Heart right ventricle (tissue), 16 donors: Measurements from ENCODE around the gene KIF3C. TPM values are rescaled to one million over a fixed set of nuclear protein-coding genes. Genes with fewer than 3 reads are reported as not detected.
"Not testable (repeated sequence)": the region's sequence is repeated elsewhere in the genome, so short reads cannot be mapped to it uniquely, and the experiment has no call there.

Source experiments
- ATAC-seq, 8 donors: fragments of 200-7000 bp; cut with Tn5 transposase; one replicate each; pipeline ENCODE4 v1.9.1; 2020; ENCODE audit warnings: mild to moderate bottlenecking in 8 of 8, moderate library complexity in 8 of 8, moderate number of reproducible peaks in 1 of 8
- DNase-seq, 2 donors: peaks; one replicate each; pipeline ENCODE4 v3.0.0-alpha.2; 2020
- H3K27ac ChIP-seq, 10 donors: fragments of 200-600 bp; sonication (generic) in 2 of 10; one replicate each; pipeline versions ENCODE4 v1.5.0 to v1.8.0; 2020 to 2022; ENCODE audit warnings: mild to moderate bottlenecking in 3 of 10
- H3K27me3 ChIP-seq, 7 donors: fragments of 200-600 bp; one replicate each; pipeline ENCODE4 v1.8.0; 2021 to 2022; ENCODE audit warnings: mild to moderate bottlenecking in 2 of 7
- H3K36me3 ChIP-seq, 9 donors: fragments of 200-600 bp; sonication (generic) in 1 of 9; one replicate each; pipeline versions ENCODE4 v1.5.0 to v1.8.0; 2020 to 2022; ENCODE audit warnings: mild to moderate bottlenecking in 2 of 9
- H3K4me1 ChIP-seq, 9 donors: fragments of 200-600 bp; sonication (generic) in 1 of 9; one replicate each; pipeline versions ENCODE4 v1.5.0 to v1.8.0; 2020 to 2022; ENCODE audit warnings: mild to moderate bottlenecking in 4 of 9
- H3K4me3 ChIP-seq, 10 donors: fragments of 200-600 bp; sonication (generic) in 2 of 10; one replicate each; pipeline versions ENCODE4 v1.5.0 to v1.8.0; 2020 to 2022; ENCODE audit warnings: mild to moderate bottlenecking in 7 of 10, moderate library complexity in 2 of 10
- H3K9me3 ChIP-seq, 11 donors: fragments of 200-600 bp in 10 of 11; sonication (generic) in 2 of 11; one replicate each; pipeline versions ENCODE4 v1.5.0 to v1.8.0; 2013 to 2022; ENCODE audit warnings: mild to moderate bottlenecking in 2 of 11, control low read depth in 1 of 11, moderate library complexity in 1 of 11
- CTCF ChIP-seq, 9 donors: fragments of 200-600 bp; sonication (generic) in 2 of 9; IDR thresholded peaks; one replicate each; pipeline versions ENCODE4 v1.5.0 to v1.8.0; 2021 to 2022; ENCODE audit warnings: antibody characterized with exemption in 9 of 9, mild to moderate bottlenecking in 5 of 9, moderate library complexity in 1 of 9
- WGBS, 2 donors: extraction: QIAGEN DNeasy Blood & Tissue Kit; methylation state at CpG; one replicate each; pipeline ENCODE4 v1.1.7; 2013; ENCODE audit warnings: inconsistent platforms in 1 of 2; 5-methylcytosine and 5-hydroxymethylcytosine counted together
- intact Hi-C, 10 donors: fragments of 100-400 bp; cut with DNase I; formaldehyde crosslinking; loops; one replicate each; pipeline versions ENCODE4 v1.11.1 to v1.14.2; 2022
- polyA plus RNA-seq, 2 donors: library from polyadenylated mRNA; stranded (reverse); fragments of 200-250 nt; gene quantifications; one replicate each; pipeline ENCODE4 v1.2.3, GENCODE V29; 2013
- total RNA-seq, 10 donors: library from RNA; stranded (reverse); fragmentation: NEBNext Ultra II Directional in 3 of 10; extraction: Animal tissue kit (Norgen Biotek cat#: 25700) in 3 of 10; gene quantifications; one replicate each; pipeline versions ENCODE4 v1.2.1 to v1.2.4, GENCODE V29; 2021 to 2023
- donor health status: Arrhythmogenic right ventricular cardiomyopathy.
- donor health status: ischemic (EF 13 %, LVEDD 7.1; RV severe dilation, severe dysfunction).
- donor health status: healthy with polysubstance abuse.
- donor health status: DM: no; HTN: yes; CAD: no.
- donor health status: DM: no; HTN: no; CAD: no.
- donor health status: ischemic (EF 25% LVEDD 6.9; RV normal size, moderate dysfunction).
- donor health status: ischemic (EF 25% LVEDD 5.7; RV mildly dilated, moderate dysfunction).
- donor health status: healthy.
- donor health status: DM: yes; HTN: yes; CAD: no.
- donor health status: Ischemic cardiomyopathy.
- donor health status: ischemic (EF 35%, LVEDD 5.7; RV mildly dilated, moderate dysfunction).
- donor health status: nonischemic (EF 11% LVEDD 7.7; RV severe dilation, severe dysfunction).
- donor health status: DM: yes; HTN: yes; CAD: no.
- donor health status: PGD.
- donor health status: ischemic (EF 29% LVEDD 5.4; RV normal size, mild dysfunction).
- donor health status: nonischemic (EF 23%, LVEDD 6.1; RV moderate dilation, normal function).

KIF3C gene
- total and polyA plus RNA-seq, 12 donors: 1.1 to 4.2 (median 2.4) TPM

- ATAC-seq: no peak
- no peaks in the 10 kb centered on the region for H3K27me3 ChIP-seq
- TF ChIP-seq CTCF (IDR thresholded peaks at IDR 0.05): no peak
- no peaks in the 10 kb centered on the region for H3K36me3 ChIP-seq
- no peaks in the 10 kb centered on the region for H3K9me3 ChIP-seq
- intact Hi-C loops: no loop called here
- WGBS, 2 donors: 66 to 70% methylated on average over 11 of the region's 11 CpGs
- no peak overlapping the region for H3K27ac ChIP-seq
- no peak overlapping the region for H3K4me3 ChIP-seq
- no peak for DNase-seq
- H3K4me1 ChIP-seq: no peaks in the 10 kb centered on the region
Observed at GRCh38 chr2:25899404-25899970, 82.8 kb downstream of the KIF3C start.

GRCh38 chr2:25897506-25897905 is 84.8 kb downstream of the KIF3C start:
- Histone ChIP-seq H3K4me3 (no peak overlapping the region), H3K36me3 (no peaks in the 10 kb centered on the region), H3K27ac (no peak overlapping the region), H3K27me3 (no peaks in the 10 kb centered on the region), H3K9me3 (no peaks in the 10 kb centered on the region), H3K4me1 (no peaks in the 10 kb centered on the region)
- intact Hi-C loops: no loop called here
- DNase-seq (no peak), ATAC-seq (no peak)
- 66 to 78% methylated on average over 4 of the region's 4 CpGs for WGBS, 2 donors
- no peak for TF ChIP-seq CTCF (IDR thresholded peaks at IDR 0.05)

DNA sequence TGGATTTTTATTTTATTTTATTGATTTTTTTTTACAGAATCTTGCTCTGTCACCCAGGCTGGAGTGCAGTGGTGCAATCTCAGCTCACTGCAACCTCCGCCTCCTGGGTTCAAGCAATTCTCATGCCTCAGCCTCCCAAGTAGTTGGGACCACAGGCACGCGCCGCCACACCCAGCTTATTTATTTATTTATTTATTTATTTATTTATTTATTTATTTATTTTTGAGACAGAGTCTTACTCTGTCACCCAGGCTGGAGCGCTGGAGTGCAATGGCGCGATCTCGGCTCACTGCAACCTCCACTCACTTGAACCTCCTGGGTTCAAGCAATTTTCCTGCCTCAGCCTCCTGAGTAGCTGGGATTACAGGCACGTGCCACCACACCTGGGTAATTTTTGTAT is 86.0 kb downstream of the KIF3C start:
- H3K4me3 ChIP-seq, H3K9me3 ChIP-seq, intact Hi-C loops, H3K4me1 ChIP-seq, DNase-seq, H3K36me3 ChIP-seq, H3K27ac ChIP-seq, ATAC-seq, H3K27me3 ChIP-seq: not testable (repeated sequence)
- WGBS, 2 donors: 87 to 92% methylated on average over 9 of the region's 9 CpGs

DNA sequence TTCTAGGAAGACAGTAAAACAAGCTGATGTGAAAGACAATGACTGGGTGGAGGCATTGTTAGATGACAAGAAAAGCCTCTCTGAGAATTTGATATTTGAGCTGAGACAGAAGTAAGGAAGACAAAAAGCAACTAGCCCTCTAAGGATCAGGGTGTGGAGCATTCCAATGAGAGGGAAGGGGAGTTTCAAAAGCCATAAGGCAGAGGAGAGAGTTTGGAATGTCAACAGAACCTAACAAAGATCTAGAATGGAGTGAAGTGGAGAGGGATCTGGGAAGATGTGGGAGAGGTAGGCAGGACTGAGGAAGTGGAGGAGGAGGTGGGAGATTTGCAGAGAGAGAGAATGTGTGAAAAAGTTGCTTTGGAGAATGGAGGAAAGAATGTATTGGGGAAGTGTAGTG is 86.7 kb downstream of the KIF3C start:
- no peaks in the 10 kb centered on the region for H3K27me3 ChIP-seq
- ATAC-seq (no peak), DNase-seq (no peak)
- H3K9me3 ChIP-seq: no peaks in the 10 kb centered on the region
- intact Hi-C loops: no loop called here
- no peaks in the 10 kb centered on the region for H3K4me1 ChIP-seq
- no peak overlapping the region for H3K27ac ChIP-seq
- TF ChIP-seq CTCF (IDR thresholded peaks at IDR 0.05): no peak
- H3K4me3 ChIP-seq: no peak overlapping the region
- no peaks in the 10 kb centered on the region for H3K36me3 ChIP-seq

GRCh38 chr2:25895018-25895417 is 87.3 kb downstream of the KIF3C start:
- ATAC-seq: no peak
- Histone ChIP-seq H3K27me3 (no peaks in the 10 kb centered on the region), H3K9me3 (no peaks in the 10 kb centered on the region), H3K4me3 (no peak overlapping the region), H3K36me3 (no peaks in the 10 kb centered on the region), H3K27ac (no peak overlapping the region), H3K4me1 (no peaks in the 10 kb centered on the region)
- TF ChIP-seq CTCF (IDR thresholded peaks at IDR 0.05): no peak
- DNase-seq: no peak
- 92 to 93% methylated on average over 7 of the region's 7 CpGs for WGBS, 2 donors
- intact Hi-C loops: no loop called here
